GM12872 (cell line): ENCODE data around the gene DPF1.

Experiments used
- TF ChIP-seq, protein P1 (sequence below): IDR thresholded peaks from 3 replicates; pipeline ENCODE4 v1.5.1; 2011; ENCODE audit warnings: low read depth, mild to moderate bottlenecking, low read length, moderate library complexity; ENCODE audit not compliant: insufficient read depth

The DPF1 gene

DNA sequence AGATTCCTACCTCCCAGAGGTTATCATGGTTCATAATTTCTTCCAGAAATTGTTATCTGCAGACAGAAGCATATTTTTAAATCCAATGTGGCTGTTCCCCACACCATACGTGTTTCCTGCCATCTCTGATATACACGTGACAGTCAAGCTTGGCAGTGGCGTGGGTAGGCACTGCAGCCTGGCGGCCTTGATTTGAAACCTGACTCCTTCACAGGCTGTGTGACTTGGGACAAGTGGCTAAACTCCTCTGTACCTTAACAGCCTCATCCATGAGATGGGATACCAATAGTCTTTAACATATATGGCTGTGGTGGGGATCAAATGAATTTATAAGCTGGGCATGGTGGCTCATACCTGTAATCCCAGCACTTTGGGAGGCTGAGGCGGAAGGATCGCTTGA lies 33.2 kb downstream of the DPF1 start:
- TF ChIP-seq, protein P1, sequence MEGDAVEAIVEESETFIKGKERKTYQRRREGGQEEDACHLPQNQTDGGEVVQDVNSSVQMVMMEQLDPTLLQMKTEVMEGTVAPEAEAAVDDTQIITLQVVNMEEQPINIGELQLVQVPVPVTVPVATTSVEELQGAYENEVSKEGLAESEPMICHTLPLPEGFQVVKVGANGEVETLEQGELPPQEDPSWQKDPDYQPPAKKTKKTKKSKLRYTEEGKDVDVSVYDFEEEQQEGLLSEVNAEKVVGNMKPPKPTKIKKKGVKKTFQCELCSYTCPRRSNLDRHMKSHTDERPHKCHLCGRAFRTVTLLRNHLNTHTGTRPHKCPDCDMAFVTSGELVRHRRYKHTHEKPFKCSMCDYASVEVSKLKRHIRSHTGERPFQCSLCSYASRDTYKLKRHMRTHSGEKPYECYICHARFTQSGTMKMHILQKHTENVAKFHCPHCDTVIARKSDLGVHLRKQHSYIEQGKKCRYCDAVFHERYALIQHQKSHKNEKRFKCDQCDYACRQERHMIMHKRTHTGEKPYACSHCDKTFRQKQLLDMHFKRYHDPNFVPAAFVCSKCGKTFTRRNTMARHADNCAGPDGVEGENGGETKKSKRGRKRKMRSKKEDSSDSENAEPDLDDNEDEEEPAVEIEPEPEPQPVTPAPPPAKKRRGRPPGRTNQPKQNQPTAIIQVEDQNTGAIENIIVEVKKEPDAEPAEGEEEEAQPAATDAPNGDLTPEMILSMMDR = no peak

DNA sequence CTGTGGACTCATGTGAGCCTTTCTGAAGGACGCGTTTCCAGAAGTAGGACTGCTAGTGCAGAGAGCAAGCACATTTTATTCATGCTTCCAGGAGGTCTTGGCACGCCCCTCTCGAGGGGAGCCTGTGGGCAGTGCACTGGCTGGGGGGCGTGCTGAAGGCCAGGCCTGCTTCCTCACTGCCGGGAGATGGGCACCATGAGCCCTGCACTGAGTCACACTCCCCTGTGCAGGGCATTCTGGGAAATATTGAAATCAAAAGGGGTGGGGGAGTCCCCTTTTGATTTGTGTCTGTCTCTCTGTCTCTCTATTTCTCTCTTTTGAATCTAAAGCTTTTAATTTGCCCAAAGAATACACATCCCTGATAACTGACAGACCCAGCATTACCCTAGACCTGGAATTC lies 34.0 kb downstream of the DPF1 start:
- TF ChIP-seq, protein P1 = no peak

DNA sequence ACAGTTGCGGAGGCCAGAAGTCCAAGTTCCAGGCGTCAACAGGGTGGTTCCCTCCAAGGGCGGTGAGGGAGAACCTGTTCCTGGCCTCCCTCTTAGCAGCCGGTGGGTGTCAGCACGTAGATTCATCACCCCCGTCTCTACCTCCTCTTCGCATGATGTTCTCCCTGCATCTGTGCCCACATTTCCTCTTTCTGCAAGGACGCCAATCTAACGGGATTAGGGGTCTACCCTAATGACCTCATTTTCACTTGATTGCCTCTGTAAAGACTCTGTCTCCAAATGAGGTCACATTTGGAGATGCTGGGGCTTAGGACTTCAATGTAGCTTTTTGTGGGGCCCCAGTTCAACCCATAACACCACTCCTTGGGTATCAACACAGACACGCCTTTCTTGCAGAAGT lies 38.5 kb downstream of the DPF1 start:
- TF ChIP-seq, protein P1 = no peak

DNA sequence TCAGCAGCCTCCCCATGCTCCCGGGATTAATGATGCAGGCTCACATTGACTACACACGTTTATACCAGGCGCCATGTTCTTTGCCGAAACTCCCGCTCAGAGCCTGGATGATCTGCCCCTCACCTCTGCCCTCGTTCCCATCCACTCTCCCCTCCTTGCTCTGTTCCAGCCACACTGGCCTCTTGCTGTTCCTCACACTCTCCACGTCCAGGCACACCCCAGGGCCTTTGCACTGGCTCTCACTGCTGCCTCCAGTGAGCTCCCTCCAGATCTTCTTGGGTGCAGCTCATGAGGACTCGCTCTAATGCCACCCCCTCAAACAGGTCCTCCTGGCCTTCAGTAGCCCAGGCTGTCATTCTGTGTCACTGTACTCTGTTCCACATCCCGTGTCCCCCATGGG lies 39.2 kb downstream of the DPF1 start:
- TF ChIP-seq, protein P1 = no peak

DNA sequence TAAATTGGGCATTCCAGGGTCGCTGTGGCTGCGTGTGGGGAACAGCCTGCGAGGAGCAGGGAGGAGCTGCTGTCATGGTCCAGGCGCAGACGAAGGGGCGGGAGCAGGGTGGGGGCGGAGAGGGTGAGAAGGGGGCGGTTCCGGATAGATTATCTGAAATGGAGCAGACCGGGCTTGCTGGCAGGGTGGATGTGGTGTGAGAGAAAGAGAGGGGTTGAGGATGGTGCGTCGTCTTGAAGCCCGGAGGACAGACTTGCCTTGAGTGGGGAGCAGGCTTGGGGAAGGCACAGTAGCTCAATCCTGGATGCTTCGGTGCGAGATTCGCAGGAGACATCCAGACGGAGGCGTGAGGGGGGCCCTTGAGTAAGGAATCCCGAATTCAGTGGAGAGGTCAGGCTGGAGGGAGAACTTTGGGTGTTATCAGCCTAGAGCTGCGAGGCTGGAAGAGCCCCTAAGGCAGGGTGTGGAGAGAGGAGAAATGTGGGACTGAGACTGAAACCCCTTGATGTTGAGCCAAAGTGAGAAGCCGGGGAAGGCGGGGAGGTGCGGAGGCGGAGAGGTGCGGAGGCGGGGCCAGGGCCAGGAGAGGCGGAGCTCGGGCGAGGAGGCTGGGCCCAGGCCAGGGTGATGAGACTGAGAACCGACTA lies 40.6 kb downstream of the DPF1 start:
- TF ChIP-seq, protein P1 = no peak

DNA sequence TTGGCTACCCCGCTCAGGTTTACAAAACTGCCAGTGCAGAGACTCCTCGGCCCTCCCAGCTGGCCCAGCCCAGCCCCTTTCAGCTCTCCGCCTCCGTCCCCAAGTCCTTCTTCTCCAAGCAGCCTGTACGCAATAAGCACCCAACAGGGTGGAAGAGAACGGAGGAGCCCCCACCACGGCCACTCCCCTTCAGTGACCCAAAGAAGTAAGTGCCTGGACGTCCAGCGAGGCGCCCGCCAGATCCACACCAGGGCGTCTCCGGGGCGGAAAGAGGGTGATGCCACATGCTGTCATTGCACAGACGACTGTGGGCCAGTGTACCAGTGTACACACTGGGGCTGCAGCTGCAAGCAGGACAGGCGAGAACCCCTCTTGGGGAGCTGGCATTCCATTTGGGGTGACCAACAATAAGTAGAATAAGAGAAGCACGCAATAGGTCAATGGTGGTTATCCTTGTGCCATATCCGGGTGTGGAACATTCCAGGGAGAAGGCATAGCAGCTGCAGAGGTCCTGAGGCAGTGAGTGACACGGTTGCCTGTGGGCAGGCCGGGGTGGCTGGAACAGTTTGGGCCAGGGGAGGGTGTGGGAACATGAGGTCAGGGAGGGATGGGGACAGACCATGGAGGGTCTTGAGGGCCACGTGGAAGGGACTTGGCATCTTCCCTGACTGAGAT lies 41.3 kb downstream of the DPF1 start:
- TF ChIP-seq, protein P1 = no peak

DNA sequence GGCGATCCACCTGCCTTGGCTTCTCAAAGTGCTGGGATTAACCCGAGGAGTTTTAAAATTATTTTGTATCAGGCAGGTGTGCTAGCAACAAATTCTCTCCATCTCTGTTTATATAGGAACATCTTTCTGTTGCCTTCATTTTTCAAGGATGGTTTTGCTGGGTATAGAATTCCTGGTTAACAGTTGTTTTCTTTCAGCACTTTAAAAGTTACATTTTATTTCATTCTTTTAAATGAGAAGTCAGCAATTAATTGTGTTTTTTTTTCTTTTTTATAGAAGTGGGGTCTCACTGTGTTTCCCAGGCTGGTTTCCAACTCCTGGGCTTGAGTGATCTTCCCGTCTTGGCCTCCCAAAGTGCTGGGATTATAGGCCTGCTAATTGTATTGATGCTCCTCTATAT lies 44.0 kb downstream of the DPF1 start:
- TF ChIP-seq, protein P1 = no peak
